ENCODE data around the gene NKAIN2. TPM values are rescaled to one million over a fixed set of nuclear protein-coding genes. Genes with fewer than 3 reads are reported as not detected.
"Not testable (repeated sequence)": the region's sequence is repeated elsewhere in the genome, so short reads cannot be mapped to it uniquely, and the experiment has no call there.

Gene NKAIN2
- total RNA-seq, 1 experiment from 2014 or later, result 3.7 TPM

GRCh38 chr6:123875784-123876183 lies 72.1 kb downstream of the NKAIN2 start:
- DNase-seq (ENCODE audit: extremely low read depth, low read depth), result no peak

GRCh38 chr6:123879749-123880148 lies 76.1 kb downstream of the NKAIN2 start:
- no peak for DNase-seq (ENCODE audit: extremely low read depth, low read depth)

GRCh38 chr6:123888771-123889513 lies 85.3 kb downstream of the NKAIN2 start:
- DNase-seq (ENCODE audit: extremely low read depth, low read depth), result peak; percentile 68

- DNase-seq (ENCODE audit: extremely low read depth, low read depth), result no peak
These were observed 91.7 kb downstream of the NKAIN2 start for GRCh38 chr6:123895346-123895745.

- no peak for DNase-seq (ENCODE audit: extremely low read depth, low read depth)
These were observed 92.1 kb downstream of the NKAIN2 start for GRCh38 chr6:123895806-123896205.

- DNase-seq (ENCODE audit: extremely low read depth, low read depth), result no peak
These were observed 93.2 kb downstream of the NKAIN2 start for GRCh38 chr6:123896869-123897268.

GRCh38 chr6:123897965-123898364 lies 94.3 kb downstream of the NKAIN2 start:
- DNase-seq (ENCODE audit: extremely low read depth, low read depth), result no peak

- no peak for DNase-seq (ENCODE audit: extremely low read depth, low read depth)
These were observed 95.0 kb downstream of the NKAIN2 start for GRCh38 chr6:123898665-123899064.

- DNase-seq (ENCODE audit: extremely low read depth, low read depth), result no peak
These were observed 96.1 kb downstream of the NKAIN2 start for GRCh38 chr6:123899745-123900144.

GRCh38 chr6:123901436-123901835 lies 97.8 kb downstream of the NKAIN2 start:
- DNase-seq (ENCODE audit: extremely low read depth, low read depth), result no peak

GRCh38 chr6:123902738-123903313 lies 99.2 kb downstream of the NKAIN2 start:
- DNase-seq (ENCODE audit: extremely low read depth, low read depth), result no peak

GRCh38 chr6:123904228-123904627 lies 100.6 kb downstream of the NKAIN2 start:
- DNase-seq (ENCODE audit: extremely low read depth, low read depth), result no peak

GRCh38 chr6:123908797-123909196 lies 105.1 kb downstream of the NKAIN2 start:
- no peak for DNase-seq (ENCODE audit: extremely low read depth, low read depth)

- no peak for DNase-seq (ENCODE audit: extremely low read depth, low read depth)
These were observed 106.3 kb downstream of the NKAIN2 start for GRCh38 chr6:123909989-123910388.

GRCh38 chr6:123913863-123914262 lies 110.2 kb downstream of the NKAIN2 start:
- no peak for DNase-seq (ENCODE audit: extremely low read depth, low read depth)

- DNase-seq (ENCODE audit: extremely low read depth, low read depth), result not testable (repeated sequence)
These were observed 119.7 kb downstream of the NKAIN2 start for GRCh38 chr6:123923379-123923778.

GRCh38 chr6:123925350-123925749 lies 121.7 kb downstream of the NKAIN2 start:
- no peak for DNase-seq (ENCODE audit: extremely low read depth, low read depth)

- no peak for DNase-seq (ENCODE audit: extremely low read depth, low read depth)
These were observed 122.3 kb downstream of the NKAIN2 start for GRCh38 chr6:123925842-123926399.

GRCh38 chr6:123928529-123928928 lies 124.9 kb downstream of the NKAIN2 start:
- DNase-seq (ENCODE audit: extremely low read depth, low read depth), result no peak

GRCh38 chr6:123931928-123932327 lies 128.3 kb downstream of the NKAIN2 start:
- no peak for DNase-seq (ENCODE audit: extremely low read depth, low read depth)

- no peak for DNase-seq (ENCODE audit: extremely low read depth, low read depth)
These were observed 136.9 kb downstream of the NKAIN2 start for GRCh38 chr6:123940551-123940950.

- DNase-seq (ENCODE audit: extremely low read depth, low read depth), result no peak
These were observed 138.2 kb downstream of the NKAIN2 start for GRCh38 chr6:123941855-123942254.
